ENCODE data around the gene HIPK3.
"Not testable (repeated sequence)": the region's sequence is repeated elsewhere in the genome, so short reads cannot be mapped to it uniquely, and the experiment has no call there.

HIPK3 gene

GRCh38 chr11:33259869-33260268 is 2.7 kb downstream of the HIPK3 start:
- no peak for DNase-seq

- peak; percentile 19 for DNase-seq
Measured at GRCh38 chr11:33261350-33261749, 4.2 kb downstream of the HIPK3 start.

- peak; percentile 30 for DNase-seq
Measured at GRCh38 chr11:33262011-33262645, 4.9 kb downstream of the HIPK3 start.

- DNase-seq = peak; percentile 26
Measured at GRCh38 chr11:33263549-33263948, 6.4 kb downstream of the HIPK3 start.

- DNase-seq = peak; percentile 52
Measured at GRCh38 chr11:33264926-33265325, 7.7 kb downstream of the HIPK3 start.

GRCh38 chr11:33266393-33267215 is 9.4 kb downstream of the HIPK3 start:
- DNase-seq = peak; percentile 16

GRCh38 chr11:33268945-33269540 is 11.9 kb downstream of the HIPK3 start:
- DNase-seq = no peak

- no peak for DNase-seq
Measured at GRCh38 chr11:33269822-33270221, 12.6 kb downstream of the HIPK3 start.

- DNase-seq = no peak
Measured at GRCh38 chr11:33271059-33271458, 13.9 kb downstream of the HIPK3 start.

GRCh38 chr11:33272338-33273107 is 15.3 kb downstream of the HIPK3 start:
- DNase-seq = no peak

GRCh38 chr11:33273656-33274055 is 16.5 kb downstream of the HIPK3 start:
- DNase-seq = no peak

- DNase-seq = no peak
Measured at GRCh38 chr11:33280411-33280810, 23.2 kb downstream of the HIPK3 start.

GRCh38 chr11:33281758-33282157 is 24.6 kb downstream of the HIPK3 start:
- DNase-seq = no peak

GRCh38 chr11:33284818-33285217 is 27.6 kb downstream of the HIPK3 start:
- no peak for DNase-seq

- DNase-seq = no peak
Measured at GRCh38 chr11:33290319-33290718, 33.1 kb downstream of the HIPK3 start.

GRCh38 chr11:33291004-33291777 is 34.0 kb downstream of the HIPK3 start:
- DNase-seq = peak; percentile 22

- no peak for DNase-seq
Measured at GRCh38 chr11:33292311-33292710, 35.1 kb downstream of the HIPK3 start.

- no peak for DNase-seq
Measured at GRCh38 chr11:33294224-33294623, 37.0 kb downstream of the HIPK3 start.

- DNase-seq = no peak
Measured at GRCh38 chr11:33294797-33295196, 37.6 kb downstream of the HIPK3 start.

- no peak for DNase-seq
Measured at GRCh38 chr11:33296695-33297094, 39.5 kb downstream of the HIPK3 start.

GRCh38 chr11:33303541-33303940 is 46.4 kb downstream of the HIPK3 start:
- peak; percentile 24 for DNase-seq

- not testable (repeated sequence) for DNase-seq
Measured at GRCh38 chr11:33306821-33307220, 49.6 kb downstream of the HIPK3 start.
